Cerebellar cortex (tissue), 1 donor: ENCODE data around the gene ORAI3.
A peak's percentile ranks its signal among the peaks of the same experiment; 100 is the strongest.

ENCODE experiments used
- DNase-seq: peaks from one replicate; pipeline ENCODE4 v3.0.0-alpha.2; 2015; ENCODE audit warnings: low spot score

The ORAI3 gene

DNA sequence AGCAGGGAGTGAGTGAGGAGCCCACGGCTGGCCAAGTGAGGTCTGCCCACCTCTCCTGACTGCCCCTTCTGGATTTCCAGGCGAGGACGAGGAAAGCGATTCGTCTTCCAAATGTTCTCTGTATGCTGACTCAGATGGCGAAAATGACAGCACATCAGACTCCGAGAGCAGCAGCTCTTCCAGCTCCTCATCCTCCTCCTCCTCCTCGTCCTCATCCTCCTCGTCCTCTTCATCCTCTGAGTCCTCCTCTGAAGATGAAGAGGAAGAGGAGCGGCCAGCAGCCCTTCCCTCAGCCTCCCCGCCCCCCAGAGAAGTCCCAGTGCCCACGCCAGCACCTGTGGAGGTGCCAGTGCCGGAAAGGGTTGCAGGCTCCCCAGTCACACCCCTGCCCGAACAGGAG is 22.4 kb downstream of the ORAI3 start:
- no peak for DNase-seq

DNA sequence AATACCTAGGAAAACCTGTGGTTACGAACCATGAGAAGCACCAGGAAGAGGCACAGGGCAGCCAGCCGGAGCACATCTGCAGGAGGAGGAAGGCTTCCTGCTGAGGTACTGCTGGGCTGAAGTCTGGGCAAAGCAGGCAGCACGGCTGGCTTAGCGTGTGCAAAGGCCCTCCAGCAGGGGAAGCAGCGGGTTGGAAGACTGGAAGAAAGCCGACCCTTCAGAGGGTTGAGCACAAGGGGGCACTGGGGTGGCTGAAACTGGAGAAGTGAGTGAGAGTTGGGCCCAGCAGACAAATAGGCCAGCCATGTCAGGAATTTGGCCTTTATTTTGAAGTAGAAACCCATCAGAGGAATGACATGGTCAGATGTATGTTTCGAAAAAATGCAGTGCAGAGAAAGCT is 24.0 kb downstream of the ORAI3 start:
- no peak for DNase-seq

DNA sequence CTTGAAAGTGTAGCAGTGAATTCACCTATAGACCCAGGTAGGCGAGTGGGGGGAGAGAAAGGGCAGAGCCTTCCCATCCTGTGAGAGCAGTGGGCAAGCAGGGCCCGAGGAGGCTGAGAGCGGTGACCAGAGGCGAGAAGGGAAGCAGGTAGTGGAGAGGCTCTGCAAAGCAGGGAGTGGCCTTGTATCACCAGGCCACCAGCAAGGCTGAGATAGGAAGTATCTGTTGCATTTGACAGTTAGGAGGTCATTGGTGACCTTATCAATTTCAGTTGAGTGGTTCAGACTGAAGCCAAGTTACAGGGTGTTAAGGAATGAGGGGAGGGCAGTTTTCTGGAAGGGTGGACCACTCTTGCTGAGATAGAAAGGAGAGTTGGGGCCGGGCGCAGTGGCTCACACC is 25.5 kb downstream of the ORAI3 start:
- no peak for DNase-seq

DNA sequence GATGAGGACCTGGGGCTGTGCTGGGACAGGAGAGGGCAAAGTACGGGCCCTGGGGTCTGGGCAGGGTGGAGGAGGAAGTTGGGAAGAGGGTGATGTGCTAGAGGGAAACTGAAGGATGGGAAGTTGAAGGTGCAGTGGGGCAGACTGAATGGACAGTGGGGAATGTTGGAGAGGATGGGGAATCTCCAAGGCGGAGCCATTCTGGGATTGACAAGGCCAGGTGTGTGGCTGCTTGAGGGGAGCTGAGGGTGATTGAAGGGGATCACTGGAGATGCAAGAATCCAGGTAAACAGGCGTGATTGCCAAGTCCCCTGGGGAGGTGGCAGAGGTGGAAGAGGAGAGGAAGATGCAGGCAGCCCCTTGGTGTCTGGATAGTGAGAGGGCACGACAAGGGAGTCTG is 27.6 kb downstream of the ORAI3 start:
- DNase-seq: no peak

DNA sequence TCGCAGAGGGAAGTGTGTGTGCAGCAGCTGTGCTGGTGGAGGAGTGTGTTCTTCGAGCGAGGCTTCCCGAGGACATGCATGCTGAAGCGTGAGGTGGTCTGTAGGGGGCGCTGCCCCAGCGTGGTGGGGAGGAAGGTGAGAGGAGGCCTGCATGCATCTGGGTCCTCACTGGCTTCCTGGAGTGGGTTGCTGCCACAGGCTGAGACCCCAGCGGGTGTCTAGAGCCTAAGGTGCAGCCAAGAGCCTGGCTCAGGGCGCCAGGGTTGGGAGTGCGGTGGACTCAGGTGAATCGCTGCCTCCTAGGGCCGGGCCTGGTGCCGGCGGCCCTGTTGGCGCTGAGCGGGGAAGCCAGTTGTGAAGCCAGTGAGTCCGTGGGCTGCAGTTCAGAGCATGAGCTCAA is 28.6 kb downstream of the ORAI3 start:
- no peak for DNase-seq

DNA sequence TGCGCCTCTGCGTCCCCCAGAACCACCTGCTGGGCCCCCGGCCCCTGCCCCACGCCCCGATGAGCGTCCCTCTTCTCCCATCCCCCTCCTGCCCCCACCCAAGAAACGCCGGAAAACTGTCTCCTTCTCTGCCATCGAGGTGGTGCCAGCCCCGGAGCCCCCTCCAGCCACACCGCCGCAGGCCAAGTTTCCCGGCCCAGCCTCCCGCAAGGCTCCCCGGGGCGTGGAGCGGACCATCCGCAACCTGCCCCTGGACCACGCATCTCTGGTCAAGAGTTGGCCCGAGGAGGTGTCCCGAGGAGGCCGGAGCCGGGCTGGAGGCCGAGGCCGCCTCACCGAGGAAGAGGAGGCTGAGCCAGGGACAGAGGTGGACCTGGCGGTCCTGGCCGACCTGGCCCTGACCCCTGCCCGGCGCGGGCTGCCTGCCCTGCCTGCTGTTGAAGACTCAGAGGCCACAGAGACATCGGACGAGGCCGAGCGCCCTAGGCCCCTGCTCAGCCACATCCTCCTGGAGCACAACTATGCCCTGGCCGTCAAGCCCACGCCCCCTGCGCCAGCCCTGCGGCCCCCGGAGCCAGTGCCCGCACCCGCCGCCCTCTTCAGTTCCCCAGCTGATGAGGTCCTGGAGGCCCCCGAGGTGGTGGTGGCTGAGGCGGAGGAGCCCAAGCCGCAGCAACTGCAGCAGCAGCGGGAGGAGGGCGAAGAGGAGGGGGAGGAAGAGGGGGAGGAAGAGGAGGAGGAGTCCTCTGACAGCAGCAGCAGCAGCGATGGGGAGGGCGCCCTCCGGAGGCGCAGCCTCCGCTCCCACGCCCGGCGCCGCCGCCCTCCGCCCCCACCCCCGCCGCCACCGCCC is 30.5 kb downstream of the ORAI3 start:
- no peak for DNase-seq

DNA sequence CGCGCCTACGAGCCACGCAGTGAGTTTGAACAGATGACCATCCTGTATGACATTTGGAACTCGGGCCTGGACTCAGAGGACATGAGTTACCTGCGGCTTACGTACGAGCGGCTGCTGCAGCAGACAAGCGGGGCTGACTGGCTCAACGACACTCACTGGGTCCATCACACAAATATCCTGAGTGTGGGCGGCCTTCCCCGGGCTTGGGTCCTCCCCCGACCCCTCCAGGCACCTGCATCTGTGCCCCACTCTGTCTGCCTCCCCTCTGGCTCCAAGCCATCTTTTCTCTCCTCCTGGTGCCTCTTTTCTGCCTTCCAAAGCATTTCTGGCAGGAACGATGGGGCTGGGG is 31.1 kb downstream of the ORAI3 start:
- no peak for DNase-seq

DNA sequence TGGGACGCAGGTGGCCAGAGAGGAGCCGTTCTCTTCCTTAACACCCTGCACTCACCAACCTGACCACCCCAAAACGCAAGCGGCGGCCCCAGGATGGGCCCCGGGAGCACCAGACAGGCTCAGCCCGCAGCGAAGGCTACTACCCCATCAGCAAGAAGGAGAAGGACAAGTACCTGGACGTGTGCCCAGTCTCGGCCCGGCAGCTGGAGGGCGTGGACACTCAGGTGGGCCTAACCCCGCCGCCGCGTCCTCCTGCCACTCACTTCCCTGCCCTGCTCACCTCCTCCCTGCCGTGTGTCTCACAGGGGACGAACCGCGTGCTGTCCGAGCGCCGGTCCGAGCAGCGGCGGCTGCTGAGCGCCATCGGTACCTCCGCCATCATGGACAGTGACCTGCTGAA is 31.6 kb downstream of the ORAI3 start:
- no peak for DNase-seq

DNA sequence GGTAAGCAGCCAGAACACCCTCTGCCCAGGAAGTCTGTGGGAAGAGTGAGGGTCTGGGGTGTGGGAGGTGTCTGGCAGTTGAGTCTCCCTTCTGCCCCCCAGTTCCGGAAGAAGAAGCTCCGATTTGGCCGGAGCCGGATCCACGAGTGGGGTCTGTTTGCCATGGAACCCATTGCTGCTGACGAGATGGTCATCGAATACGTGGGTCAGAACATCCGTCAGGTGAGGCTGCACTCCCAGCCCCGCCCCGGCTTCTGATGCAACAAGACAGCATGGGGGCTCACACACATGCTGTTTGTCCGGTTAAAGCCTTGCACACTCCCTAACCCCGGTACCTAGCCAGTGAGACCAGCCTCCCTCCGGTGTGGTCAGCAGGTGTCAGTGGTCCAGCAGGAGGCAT is 32.1 kb downstream of the ORAI3 start:
- no peak for DNase-seq

DNA sequence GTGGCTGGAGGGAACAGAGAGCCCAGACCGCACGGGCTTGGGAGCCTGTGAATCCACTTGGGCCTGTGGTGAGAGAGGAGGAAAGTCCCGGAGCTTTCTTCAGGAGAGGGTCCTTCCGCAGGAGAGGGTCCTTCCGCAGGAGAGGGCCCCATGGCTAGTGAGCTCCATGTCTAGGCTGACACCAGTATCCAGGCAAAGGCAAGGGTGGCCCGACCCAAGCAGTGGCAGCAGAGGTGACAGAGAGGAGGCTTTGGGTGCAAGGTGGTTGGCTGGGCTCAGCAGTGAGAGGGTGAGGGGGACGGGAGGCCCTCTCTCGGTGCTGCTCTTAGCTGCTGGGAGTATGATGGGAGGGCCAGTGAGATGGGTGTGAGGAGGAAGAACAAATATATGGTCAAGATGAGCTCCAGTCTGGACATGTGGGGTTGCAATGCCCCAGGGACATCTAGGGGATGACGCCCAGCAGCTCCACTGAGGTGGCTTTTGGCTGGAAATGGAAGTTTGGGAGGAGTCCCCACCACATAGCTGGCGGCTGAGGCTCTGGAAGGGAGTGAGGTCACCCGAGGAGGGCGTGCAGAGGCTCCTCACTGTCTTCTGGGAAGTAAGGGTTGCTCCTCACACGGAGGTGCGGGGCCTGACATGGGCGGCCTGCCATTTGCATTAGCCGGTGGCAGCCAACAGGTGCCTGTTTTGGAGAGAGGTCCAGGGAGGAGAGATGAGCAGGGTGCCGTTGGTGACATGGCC is 33.9 kb downstream of the ORAI3 start:
- no peak for DNase-seq

DNA sequence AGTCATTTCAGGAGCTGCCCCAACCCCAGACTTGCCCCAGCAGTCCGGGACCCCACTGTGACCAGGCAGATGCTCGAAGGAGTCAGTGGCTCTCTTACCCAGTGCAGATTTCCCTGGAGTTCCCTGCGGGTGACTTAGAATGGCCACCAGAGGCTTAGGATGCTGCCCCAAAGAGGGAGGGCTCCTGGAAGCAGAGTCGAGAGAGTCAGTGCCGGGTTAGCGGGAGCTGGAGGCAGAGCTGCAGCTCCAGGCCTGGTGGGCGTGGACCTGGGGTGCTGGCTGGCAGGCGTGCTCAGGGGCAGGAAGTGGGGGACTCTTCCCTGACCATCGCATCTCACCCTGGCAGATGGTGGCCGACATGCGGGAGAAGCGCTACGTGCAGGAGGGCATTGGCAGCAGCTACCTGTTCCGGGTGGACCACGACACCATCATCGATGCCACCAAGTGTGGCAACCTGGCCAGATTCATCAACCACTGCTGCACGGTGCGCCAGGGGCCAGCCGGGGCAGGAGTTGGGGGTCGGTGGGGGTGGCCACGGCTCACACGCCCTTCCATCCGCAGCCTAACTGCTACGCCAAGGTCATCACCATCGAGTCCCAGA is 34.5 kb downstream of the ORAI3 start:
- DNase-seq: peak; percentile 42

DNA sequence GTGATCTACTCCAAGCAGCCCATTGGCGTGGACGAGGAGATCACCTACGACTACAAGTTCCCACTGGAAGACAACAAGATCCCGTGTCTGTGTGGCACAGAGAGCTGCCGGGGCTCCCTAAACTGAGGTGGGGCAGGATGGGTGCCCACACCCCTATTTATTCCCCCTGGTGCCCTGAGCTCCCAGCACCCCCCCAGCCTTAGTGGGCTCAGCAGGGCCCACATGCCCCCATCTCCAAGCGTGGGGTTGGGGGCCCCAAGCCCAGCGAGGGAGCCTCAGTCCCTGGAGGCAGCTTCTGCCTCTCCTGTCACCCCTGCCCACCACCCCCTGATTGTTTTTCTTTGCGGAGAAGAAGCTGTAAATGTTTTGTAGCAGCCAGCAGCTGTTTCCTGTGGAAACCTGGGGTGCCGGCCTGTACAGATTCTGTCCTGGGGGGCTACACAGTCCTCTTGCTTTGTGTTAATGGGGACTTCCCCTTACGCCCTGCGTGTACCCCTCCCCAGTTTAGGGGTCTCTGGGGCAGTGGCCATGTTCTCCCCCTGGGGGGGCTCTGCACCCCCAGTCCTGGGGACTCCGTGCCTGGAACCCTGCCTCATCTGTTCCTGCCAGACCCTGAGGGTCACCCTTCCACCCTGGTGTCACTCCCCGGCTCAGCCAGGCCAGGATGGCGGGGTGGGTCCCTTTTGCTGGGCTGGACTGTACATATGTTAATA is 35.2 kb downstream of the ORAI3 start:
- no peak for DNase-seq

DNA sequence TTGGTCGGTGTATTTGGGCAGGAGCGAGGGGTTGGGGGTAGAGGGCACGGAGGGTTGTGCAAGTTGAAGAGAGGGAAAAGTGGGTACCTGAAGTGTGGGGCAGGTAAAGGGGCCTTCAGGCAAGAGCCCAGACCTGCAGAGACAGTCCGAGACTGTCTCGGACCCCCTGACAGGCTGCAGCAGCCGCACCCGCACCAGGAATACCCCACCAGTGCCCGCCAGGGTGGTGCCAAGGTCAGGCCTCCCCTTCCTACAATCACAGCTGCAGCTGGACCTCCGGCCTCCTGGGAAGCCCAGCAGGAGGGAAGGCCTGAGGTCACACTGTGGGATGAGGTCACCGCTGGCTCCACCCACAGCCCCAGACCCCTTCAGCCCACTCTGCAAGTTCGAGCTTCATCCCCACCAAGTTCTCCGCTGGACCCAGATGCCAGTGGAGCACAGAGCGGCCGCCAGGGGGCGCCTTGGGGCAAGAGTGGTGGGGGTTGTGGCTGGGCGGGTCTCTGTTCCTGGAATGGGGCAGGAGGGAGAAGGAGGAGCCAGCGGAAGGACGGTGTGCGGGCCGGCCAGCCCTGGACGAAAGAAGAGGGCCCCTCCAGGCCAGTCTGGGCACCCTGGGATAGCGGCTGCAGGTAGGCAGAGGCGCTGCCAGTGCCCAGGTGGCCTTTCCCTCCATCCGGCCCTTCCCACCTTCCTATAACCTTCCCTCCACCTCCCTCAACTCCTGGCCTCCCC is 36.0 kb downstream of the ORAI3 start, which contains the start of gene HSD3B7:
TSS of gene HSD3B7 (plus strand) at position 539 of the 732 bp plus-strand sequence. CDS start 452 bp downstream, outside the sequence.
- peak; percentile 76 for DNase-seq

DNA sequence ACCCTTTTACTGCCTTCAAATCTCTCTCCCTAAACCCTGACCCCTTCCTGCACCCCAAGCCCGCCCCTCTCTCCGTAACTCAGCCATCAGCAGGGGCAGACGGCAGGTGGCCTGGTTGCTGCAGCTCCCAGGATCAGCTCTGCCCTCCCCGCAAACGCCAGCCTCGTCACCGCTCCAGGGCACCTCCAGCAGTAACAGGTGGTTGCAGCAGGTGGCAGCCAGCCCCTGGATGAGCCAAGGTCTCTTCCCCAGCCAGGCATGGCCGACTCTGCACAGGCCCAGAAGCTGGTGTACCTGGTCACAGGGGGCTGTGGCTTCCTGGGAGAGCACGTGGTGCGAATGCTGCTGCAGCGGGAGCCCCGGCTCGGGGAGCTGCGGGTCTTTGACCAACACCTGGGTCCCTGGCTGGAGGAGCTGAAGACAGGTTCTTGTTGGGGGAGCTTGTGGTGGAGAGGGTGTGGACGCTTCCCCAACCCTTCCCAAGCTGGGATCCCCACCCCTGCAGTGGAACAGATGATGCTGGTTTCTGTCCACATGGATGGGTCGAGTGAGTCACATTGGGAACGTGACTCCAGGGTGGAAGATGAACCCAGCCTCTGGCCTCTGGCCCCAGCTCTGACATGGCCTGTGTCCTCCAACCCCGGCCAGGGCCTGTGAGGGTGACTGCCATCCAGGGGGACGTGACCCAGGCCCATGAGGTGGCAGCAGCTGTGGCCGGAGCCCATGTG is 36.7 kb downstream of the ORAI3 start:
- DNase-seq: peak; percentile 69

DNA sequence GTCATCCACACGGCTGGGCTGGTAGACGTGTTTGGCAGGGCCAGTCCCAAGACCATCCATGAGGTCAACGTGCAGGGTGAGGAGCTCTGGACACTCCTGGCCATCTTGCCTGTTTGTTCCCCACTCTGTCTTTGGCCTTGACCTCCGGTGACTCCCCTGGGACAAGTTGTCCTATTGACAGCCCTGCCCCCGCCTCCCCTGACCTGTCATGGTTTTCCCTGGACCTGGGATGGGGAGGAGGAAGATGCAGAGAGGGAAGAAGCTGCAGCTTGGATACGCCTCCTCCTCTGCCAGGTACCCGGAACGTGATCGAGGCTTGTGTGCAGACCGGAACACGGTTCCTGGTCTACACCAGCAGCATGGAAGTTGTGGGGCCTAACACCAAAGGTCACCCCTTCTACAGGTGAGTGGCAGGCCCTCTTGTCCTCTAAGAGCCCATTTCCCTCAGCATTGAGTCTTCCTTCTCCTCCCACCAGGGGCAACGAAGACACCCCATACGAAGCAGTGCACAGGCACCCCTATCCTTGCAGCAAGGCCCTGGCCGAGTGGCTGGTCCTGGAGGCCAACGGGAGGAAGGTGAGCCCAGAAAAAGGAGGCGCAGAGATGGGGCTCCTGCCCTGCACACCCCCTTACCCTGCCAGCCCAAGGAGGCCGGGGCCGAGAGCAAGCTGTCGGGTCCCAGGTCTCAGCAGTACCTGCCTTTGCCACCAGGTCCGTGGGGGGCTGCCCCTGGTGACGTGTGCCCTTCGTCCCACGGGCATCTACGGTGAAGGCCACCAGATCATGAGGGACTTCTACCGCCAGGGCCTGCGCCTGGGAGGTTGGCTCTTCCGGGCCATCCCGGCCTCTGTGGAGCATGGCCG is 37.5 kb downstream of the ORAI3 start:
- no peak for DNase-seq

DNA sequence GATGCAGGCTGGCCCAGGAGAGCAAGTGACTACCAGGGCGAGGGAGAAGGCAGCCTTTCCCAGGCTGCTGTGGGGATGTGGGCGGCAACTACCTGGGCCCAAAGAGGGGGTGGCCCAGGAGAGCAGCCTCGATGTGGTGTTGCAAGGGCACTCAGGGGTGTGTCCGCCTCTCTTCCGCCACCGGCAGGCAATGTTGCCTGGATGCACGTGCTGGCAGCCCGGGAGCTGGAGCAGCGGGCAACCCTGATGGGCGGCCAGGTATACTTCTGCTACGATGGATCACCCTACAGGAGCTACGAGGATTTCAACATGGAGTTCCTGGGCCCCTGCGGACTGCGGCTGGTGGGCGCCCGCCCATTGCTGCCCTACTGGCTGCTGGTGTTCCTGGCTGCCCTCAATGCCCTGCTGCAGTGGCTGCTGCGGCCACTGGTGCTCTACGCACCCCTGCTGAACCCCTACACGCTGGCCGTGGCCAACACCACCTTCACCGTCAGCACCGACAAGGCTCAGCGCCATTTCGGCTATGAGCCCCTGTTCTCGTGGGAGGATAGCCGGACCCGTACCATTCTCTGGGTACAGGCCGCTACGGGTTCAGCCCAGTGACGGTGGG is 38.8 kb downstream of the ORAI3 start:
- DNase-seq: no peak

DNA sequence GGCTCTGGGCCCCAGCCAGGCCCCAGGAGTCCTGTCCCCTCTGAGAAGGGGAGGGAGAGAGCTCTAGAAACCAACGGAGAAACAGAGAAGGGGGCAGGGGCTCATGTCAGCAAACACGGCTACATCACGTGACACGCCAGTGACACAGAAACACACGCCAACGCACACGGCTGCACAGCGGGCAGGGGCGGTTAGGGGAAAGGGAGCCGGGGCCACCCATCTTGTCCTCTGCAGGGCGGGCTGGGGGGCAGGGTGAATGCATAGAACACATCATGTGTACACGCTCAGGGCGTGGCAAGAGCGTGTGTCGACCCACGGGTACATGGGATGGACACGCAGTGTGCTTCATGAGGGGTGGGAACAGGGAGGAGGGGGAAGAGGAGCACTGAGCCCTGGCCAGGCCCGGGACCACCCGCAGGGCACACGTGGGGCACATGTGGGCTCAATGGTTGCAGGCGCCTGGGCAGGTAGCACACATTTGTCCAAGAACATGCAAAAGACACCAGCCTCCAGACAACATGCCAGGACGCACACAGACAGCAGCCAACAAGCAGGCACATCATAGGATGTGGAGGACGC is 40.7 kb downstream of the ORAI3 start:
- DNase-seq: no peak

DNA sequence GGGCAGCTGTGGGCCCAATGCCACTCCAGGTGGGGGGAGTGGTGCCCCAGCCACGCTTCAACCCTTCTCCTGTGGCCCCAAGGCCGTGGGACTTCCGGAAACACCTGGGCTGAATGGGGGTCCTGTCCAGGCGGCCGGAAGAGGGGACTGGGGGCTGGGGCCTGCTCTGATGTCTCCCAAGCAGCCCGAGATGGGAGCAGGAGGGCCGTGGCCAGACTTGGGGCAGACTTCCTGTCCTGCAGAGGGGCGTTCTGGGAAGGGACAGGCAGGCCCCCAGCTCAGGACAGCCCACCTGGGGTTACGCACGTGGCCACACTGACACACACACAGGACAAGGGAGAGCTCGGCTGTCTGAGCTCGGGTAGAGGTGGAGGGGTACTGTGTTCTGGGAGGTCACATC is 41.2 kb downstream of the ORAI3 start:
- no peak for DNase-seq

DNA sequence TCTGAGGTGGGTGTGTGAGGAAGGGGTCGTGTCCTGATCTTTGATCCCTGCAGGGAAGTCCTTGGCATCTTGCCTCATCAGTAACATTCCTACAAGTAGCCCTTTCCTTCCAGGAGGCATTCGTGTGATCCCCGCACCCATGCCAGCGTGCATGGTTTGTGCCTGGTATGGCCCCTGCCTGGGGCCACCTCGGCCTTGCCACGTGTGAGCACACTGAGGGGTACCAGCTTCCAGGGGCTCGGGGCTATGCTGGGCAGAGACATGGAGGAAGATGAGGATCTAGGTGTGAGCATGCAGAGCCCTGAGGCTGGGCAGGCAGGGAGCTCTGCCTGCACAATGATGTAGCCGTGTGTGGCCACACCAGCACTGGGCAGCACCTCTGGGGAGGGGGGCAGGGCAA is 42.2 kb downstream of the ORAI3 start:
- DNase-seq: no peak
